ENCODE results near the gene S100B. TPM values are rescaled to one million over a fixed set of nuclear protein-coding genes. Genes with fewer than 3 reads are reported as not detected.
A peak's percentile ranks its signal among the peaks of the same experiment; 100 is the strongest.
"Not testable (repeated sequence)": the region's sequence is repeated elsewhere in the genome, so short reads cannot be mapped to it uniquely, and the experiment has no call there.

The S100B gene
- total RNA-seq, 2 donors from 2014 or later: 0.72 TPM; not detected in 1

DNA sequence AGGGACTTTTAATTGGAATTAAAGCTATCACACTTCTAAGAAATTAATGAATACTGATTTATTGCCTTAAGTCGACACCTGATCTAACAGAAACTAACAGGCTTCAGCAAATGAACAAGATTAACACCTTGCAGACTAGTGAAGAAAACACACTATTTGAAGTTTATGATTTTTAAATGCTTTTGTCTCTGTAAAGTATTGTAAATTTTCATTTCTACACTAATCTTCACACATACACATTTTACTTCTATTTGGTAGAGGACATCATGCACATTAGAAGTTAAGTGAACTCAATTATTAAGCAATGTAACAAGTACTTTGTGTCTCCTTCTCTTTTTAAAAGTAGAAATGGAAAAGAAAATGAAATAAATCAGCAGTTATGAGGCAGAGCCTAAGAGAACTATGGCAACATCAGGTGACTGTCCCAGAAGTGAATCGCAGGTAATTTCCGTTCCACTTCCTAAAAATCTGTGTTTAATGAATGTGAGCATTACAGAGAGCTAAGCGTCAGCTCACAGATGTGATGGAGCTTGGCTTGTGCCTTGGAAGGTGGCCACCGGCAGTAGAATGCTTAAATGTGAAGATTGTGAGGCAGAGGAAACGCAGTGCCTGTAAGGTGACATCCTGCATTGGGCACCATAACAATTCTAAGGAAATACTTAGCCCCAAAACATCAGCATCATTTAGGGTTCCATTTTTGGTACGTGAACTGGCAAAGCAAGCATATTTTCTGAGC, 31.8 kb upstream of the S100B start:
- DNase-seq: no peak
- Mint-ChIP-seq H3K27me3 (ENCODE audit: low read depth) (no peaks in the 10 kb centered on the region), H3K4me1 (ENCODE audit: low read depth) (peaks cover 84% of the 10 kb centered on the region), H3K9me3 (no peaks in the 10 kb centered on the region), H3K27ac (peak overlapping the region; percentile 98), H3K4me3 (peak overlapping the region; percentile 98 to 100), H3K36me3 (ENCODE audit: insufficient read depth in 2 of 2) (peaks cover 12 to 27% of the 10 kb centered on the region in 2 donors)
- no peak for ATAC-seq (replicated peaks in 1 of 2)

DNA sequence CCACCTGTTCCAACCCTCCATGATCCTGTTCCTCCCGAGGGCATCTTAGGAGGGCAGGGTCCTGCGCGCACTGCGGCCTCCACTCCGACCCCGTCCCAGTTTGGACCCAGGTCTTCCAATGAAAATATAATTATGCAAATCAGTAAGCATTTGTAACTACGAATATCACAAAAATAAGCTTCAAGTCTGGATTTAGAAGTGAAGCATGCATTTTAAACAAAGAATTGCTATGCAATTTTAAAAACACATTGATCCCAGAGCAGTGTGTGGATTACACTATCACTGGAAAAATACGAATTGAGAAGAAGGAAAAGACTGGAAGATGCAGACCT, 31.3 kb upstream of the S100B start:
- peak overlapping the region; percentile 98 for H3K27ac Mint-ChIP-seq
- ATAC-seq (replicated peaks in 1 of 2): no peak
- peaks cover 79% of the 10 kb centered on the region for H3K4me1 Mint-ChIP-seq (ENCODE audit: low read depth)
- no peaks in the 10 kb centered on the region for H3K27me3 Mint-ChIP-seq (ENCODE audit: low read depth)
- H3K36me3 Mint-ChIP-seq (ENCODE audit: insufficient read depth in 2 of 2): peaks cover 10 to 27% of the 10 kb centered on the region in 2 donors
- peak overlapping the region; percentile 98 to 100 for H3K4me3 Mint-ChIP-seq
- no peaks in the 10 kb centered on the region for H3K9me3 Mint-ChIP-seq
- no peak for DNase-seq

DNA sequence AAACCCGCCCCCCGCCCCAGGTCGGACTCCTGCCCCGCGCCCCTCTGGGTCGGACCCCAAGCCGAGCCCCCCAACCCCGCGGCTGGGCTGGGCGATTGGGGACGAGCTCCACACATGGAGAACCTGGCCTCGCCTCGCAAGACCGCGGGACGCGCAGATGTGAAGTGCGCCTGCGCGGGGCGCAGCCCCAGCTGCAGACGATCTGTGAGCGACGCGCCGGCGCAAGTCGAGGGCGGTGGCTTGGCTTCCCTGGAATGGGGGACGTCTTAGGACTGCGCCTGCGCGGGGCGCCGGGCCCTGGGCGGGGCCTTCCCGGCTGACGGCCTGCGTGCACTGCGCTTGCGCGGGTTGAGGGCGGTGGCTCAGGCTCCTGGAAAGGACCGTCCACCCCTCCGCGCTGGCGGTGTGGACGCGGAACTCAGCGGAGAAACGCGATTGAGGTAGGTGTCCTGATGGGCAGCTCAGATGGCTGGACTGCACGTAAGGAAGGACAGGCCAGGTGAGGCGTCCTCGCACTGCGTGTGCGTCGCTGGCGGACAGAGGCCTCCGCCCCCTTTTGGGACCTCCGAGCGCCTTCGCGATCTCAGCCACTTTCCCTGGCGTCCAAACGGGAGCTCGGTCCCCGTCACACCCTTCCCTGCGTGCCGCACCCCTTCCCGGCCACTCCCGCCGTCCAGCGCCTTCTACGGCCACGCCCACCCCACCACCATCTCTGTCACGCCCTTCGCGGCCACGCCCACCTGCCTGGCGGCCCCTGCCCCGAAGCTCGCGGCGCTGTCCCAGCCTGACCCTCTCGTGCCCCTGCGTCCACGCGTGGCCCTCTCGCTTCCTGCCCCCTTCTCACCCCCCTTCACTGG, 30.7 kb upstream of the S100B start, which contains the start of gene PRMT2:
TSS of gene PRMT2 (plus strand) at position 351 of the 857 bp plus-strand sequence. CDS start 1,278 bp downstream, outside the sequence.
- DNase-seq: peak; percentile 97 to 99
- peaks cover 73% of the 10 kb centered on the region for H3K4me1 Mint-ChIP-seq (ENCODE audit: low read depth)
- ATAC-seq (replicated peaks in 1 of 2): peak; percentile 80 to 85
- H3K9me3 Mint-ChIP-seq: no peaks in the 10 kb centered on the region
- H3K27me3 Mint-ChIP-seq (ENCODE audit: low read depth): no peaks in the 10 kb centered on the region
- peak within 1 kb of the TSS; percentile 98 for H3K27ac Mint-ChIP-seq
- peaks cover 7 to 22% of the 10 kb centered on the region in 2 donors for H3K36me3 Mint-ChIP-seq (ENCODE audit: insufficient read depth in 2 of 2)
- peak within 1 kb of the TSS; percentile 98 to 100 for H3K4me3 Mint-ChIP-seq

DNA sequence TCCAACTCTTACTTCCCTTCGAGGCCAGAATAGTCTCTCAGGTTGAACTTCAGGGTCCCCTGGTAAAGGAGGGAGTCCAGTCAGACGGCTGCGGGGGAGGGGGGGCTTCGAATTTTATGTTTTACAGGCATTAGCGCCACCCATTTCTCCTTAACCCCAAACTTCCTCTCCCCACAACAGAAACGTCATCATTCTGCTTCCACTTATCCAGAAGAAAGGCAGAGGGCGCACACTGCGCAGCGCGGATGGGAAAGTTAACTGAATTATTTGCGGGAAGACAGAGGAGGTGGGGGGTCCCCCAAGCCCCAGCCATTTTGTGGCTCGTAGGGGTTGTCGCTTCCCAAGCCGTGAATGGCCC, 30.1 kb upstream of the S100B start:
- Mint-ChIP-seq H3K27me3 (ENCODE audit: low read depth) (no peaks in the 10 kb centered on the region), H3K4me3 (peak overlapping the region; percentile 98 to 100)
- DNase-seq: peak in 1 of 2 donors; percentile 46

DNA sequence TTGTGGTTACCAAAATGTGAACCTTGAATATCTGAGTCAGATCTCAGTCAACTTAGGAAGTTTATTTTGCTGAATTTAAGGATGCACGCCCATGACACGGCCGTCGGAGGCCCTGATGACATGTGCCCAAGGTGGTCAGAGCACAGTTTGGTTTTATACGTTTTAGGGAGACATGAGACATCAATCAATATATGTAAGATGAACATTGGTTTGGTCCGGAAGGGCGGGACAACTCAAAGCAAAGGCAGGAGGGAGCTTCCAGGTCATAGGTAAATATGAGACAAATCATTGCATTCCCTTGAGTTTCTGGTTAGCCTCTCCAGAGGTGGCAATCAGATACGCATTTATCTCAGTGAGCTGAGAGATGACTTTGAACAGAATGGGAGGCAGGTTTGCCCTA, 29.5 kb upstream of the S100B start:
- ATAC-seq (replicated peaks in 1 of 2) (peak in 1 of 2 donors; percentile 6), DNase-seq (peak; percentile 43)
- Mint-ChIP-seq H3K4me1 (ENCODE audit: low read depth) (peaks cover 65% of the 10 kb centered on the region), H3K9me3 (no peaks in the 10 kb centered on the region), H3K27ac (peak overlapping the region; percentile 67), H3K4me3 (peak overlapping the region; percentile 98 to 100), H3K36me3 (ENCODE audit: insufficient read depth in 2 of 2) (peaks cover 5 to 11% of the 10 kb centered on the region in 2 donors), H3K27me3 (ENCODE audit: low read depth) (no peaks in the 10 kb centered on the region)

More for the DNA sequence above, 30.1 kb upstream of the S100B start:
- Mint-ChIP-seq H3K9me3 (no peaks in the 10 kb centered on the region), H3K36me3 (ENCODE audit: insufficient read depth in 2 of 2) (peaks cover 6 to 16% of the 10 kb centered on the region in 2 donors), H3K4me1 (ENCODE audit: low read depth) (peaks cover 67% of the 10 kb centered on the region), H3K27ac (peak overlapping the region; percentile 67)
- peak in 1 of 2 donors; percentile 10 for ATAC-seq (replicated peaks in 1 of 2)

DNA sequence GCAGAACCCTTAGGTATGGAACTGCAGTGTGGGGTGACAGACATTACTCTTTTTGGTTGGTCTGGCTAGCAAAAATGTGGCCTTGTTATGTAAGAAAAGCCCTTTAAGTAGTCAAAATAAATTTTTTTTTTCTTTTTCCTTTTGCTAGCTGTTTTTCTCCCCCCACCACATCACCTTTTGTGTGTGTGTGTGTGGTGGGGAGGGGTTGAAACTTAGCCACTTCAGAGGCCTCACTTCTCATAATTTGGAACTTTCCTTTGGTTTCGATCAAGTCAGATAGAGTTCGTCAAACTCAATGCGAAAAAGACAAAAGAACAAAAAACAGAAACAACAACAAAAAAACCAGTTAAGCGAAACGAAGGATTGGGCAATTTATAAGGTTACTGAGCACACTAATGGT, 28.7 kb upstream of the S100B start:
- Mint-ChIP-seq H3K36me3 (ENCODE audit: insufficient read depth in 2 of 2) (peaks cover 5 to 6% of the 10 kb centered on the region in 2 donors), H3K27ac (peak overlapping the region; percentile 22), H3K4me1 (ENCODE audit: low read depth) (peaks cover 64% of the 10 kb centered on the region), H3K9me3 (no peaks in the 10 kb centered on the region), H3K4me3 (peak overlapping the region; percentile 64 to 68), H3K27me3 (ENCODE audit: low read depth) (no peaks in the 10 kb centered on the region)
- DNase-seq: peak in 1 of 2 donors; percentile 30
- no peak for ATAC-seq (replicated peaks in 1 of 2)

DNA sequence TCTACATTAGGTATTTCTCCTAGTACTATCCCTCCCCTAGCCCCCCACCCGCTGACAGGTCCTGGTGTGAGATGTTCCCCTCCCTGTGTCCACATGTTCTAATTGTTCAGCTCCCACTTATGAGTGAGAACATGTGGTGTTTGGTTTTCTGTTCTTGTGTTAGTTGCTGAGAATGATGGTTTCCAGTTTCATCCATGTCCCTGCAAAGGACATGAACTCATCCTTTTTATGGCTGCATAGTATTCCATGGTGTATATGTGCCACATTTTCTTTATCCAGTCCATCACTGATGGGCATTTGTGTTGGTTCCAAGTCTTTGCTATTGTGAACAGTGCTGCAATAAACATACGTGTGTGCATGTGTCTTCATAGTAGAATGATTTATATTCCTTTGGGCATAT, 26.0 kb upstream of the S100B start:
- H3K4me3 Mint-ChIP-seq; DNase-seq; H3K36me3 Mint-ChIP-seq (ENCODE audit: insufficient read depth in 2 of 2); H3K27ac Mint-ChIP-seq; H3K9me3 Mint-ChIP-seq; H3K27me3 Mint-ChIP-seq (ENCODE audit: low read depth); ATAC-seq (replicated peaks in 1 of 2): not testable (repeated sequence)
- H3K4me1 Mint-ChIP-seq (ENCODE audit: low read depth): peaks cover 60% of the 10 kb centered on the region

DNA sequence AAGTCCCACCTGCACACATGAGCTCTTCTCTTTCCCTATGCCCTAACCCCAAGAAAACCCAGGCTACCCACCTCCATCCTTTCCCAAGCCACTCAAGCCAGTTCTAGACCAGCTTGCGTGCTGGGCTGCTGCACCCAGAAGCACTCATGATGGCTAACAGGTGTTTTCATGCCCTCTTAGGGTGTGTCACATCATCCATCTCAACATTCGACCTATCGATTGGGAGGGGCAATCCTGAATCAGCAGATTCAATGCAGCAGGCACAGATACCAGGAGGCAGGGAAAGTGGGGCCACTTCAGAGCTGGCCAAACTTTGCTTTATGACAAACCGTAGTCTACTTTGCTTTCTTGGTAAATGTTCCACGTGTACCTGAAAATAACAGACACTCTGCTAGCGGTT, 24.0 kb upstream of the S100B start:
- no peak for DNase-seq
- no peak overlapping the region for H3K4me3 Mint-ChIP-seq
- H3K36me3 Mint-ChIP-seq (ENCODE audit: insufficient read depth in 2 of 2): peaks cover 6 to 16% of the 10 kb centered on the region in 2 donors
- no peak overlapping the region for H3K27ac Mint-ChIP-seq
- ATAC-seq (replicated peaks in 1 of 2): no peak
- peaks cover 50% of the 10 kb centered on the region for H3K4me1 Mint-ChIP-seq (ENCODE audit: low read depth)
- H3K27me3 Mint-ChIP-seq (ENCODE audit: low read depth): no peaks in the 10 kb centered on the region
- H3K9me3 Mint-ChIP-seq: peaks cover 6 to 13% of the 10 kb centered on the region in 2 donors

DNA sequence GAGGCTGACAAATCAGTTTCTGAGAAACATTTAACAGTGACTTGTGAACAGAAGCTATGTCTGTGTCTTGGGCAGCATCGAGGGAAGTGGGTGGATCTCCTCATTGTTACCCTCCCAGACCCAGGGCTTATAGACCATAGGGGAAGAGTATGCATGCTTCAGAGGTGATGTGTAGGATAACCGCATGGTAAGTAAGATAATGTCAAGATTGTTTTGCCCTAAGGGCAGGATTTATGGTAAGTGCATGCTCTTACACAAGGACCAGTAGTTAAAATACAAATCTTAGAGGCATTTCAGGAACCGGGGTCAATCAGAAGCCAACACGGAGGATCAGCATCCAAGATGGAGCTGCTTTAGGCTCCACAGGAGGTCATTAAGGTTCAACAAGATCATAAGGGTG, 22.8 kb upstream of the S100B start:
- no peak for DNase-seq
- ATAC-seq (replicated peaks in 1 of 2): no peak
- H3K4me1 Mint-ChIP-seq (ENCODE audit: low read depth): peaks cover 44% of the 10 kb centered on the region
- H3K27me3 Mint-ChIP-seq (ENCODE audit: low read depth): no peaks in the 10 kb centered on the region
- H3K27ac Mint-ChIP-seq: no peak overlapping the region
- peaks cover 6 to 16% of the 10 kb centered on the region in 2 donors for H3K36me3 Mint-ChIP-seq (ENCODE audit: insufficient read depth in 2 of 2)
- no peak overlapping the region for H3K4me3 Mint-ChIP-seq
- peaks cover 6 to 13% of the 10 kb centered on the region in 2 donors for H3K9me3 Mint-ChIP-seq

DNA sequence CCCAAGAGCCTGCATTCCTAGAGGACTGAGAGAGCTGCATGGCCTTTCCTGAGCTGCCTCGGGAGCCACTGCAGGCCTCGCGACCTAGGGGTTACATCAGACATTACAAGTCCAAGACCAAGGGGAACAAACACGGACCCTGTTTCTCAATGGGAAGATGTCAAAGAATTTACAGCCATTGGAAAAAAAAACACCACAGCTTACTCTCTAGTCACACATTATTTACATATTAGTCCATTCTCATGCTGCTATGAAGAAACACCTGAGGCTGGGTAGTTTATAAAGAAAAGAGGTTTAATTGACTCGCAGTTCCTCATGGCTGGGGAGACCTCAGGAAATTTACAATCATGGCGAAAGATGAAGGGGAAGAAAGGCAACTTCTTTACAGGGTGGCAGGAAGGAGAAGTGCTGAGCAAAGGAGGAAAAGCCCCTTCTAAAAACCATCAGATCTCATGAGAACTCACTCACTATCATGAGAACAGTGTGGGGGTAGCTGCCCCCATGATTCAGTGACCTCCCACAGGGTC, 22.2 kb upstream of the S100B start:
- DNase-seq (no peak), ATAC-seq (replicated peaks in 1 of 2) (no peak)

DNA sequence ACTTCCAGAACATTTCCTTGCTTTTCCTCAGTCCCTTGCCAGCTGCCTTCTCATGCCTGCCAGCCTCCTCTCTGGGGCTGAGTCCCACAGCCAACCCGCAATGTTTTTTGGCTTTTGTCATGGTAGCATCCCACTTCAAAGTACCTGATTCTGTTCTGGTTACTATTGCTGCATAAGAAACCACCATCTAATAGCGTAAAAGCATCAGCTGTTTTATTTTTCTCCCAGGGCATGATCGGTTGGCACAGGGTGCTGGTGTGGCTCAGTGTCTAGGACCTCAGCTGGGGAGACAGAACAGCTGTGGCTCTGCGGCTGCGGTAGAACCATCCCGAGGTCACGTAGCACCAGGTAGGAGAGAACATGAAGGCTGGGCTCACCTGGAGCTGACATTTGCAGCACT, 21.7 kb upstream of the S100B start:
- Mint-ChIP-seq H3K27me3 (ENCODE audit: low read depth) (no peaks in the 10 kb centered on the region), H3K9me3 (peaks cover 6 to 13% of the 10 kb centered on the region in 2 donors), H3K36me3 (ENCODE audit: insufficient read depth in 2 of 2) (peaks cover 5 to 16% of the 10 kb centered on the region in 2 donors), H3K4me3 (peak overlapping the region; percentile 5 to 44), H3K27ac (peak overlapping the region; percentile 10), H3K4me1 (ENCODE audit: low read depth) (peaks cover 49% of the 10 kb centered on the region)
- no peak for DNase-seq
- ATAC-seq (replicated peaks in 1 of 2): peak; percentile 27 to 58

More for the DNA sequence above, 22.2 kb upstream of the S100B start:
- Mint-ChIP-seq H3K4me3 (peak overlapping the region in 1 of 2 donors; percentile 44), H3K27ac (peak overlapping the region; percentile 3), H3K4me1 (ENCODE audit: low read depth) (peaks cover 44% of the 10 kb centered on the region), H3K27me3 (ENCODE audit: low read depth) (no peaks in the 10 kb centered on the region), H3K36me3 (ENCODE audit: insufficient read depth in 2 of 2) (peaks cover 6 to 16% of the 10 kb centered on the region in 2 donors), H3K9me3 (peaks cover 6 to 13% of the 10 kb centered on the region in 2 donors)

DNA sequence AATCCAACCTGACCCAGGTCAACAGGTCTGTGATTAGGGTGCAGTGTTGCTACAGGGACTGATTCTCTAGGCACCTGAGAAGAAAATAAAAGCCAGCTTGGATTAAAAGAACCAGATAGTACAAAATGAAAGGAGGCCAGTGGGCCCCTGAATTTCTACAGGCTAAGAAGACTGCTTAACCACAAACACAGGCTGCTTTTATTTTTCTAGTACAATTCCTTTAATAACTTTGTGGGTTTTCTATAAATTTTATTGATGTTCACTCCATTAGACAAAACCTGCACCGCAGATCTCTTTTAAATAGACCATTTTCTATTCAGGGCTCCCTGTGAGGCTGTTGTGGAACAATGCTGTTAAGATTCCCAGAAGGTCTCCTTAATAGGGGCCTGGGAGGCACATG, 20.9 kb upstream of the S100B start:
- ATAC-seq (replicated peaks in 1 of 2) (no peak), DNase-seq (no peak)
- peaks cover 6 to 13% of the 10 kb centered on the region in 2 donors for H3K9me3 Mint-ChIP-seq
- peaks cover 4 to 14% of the 10 kb centered on the region in 2 donors for H3K36me3 Mint-ChIP-seq (ENCODE audit: insufficient read depth in 2 of 2)
- peaks cover 57% of the 10 kb centered on the region for H3K4me1 Mint-ChIP-seq (ENCODE audit: low read depth)
- no peaks in the 10 kb centered on the region for H3K27me3 Mint-ChIP-seq (ENCODE audit: low read depth)
- no peak overlapping the region for H3K27ac Mint-ChIP-seq
- no peak overlapping the region for H3K4me3 Mint-ChIP-seq

DNA sequence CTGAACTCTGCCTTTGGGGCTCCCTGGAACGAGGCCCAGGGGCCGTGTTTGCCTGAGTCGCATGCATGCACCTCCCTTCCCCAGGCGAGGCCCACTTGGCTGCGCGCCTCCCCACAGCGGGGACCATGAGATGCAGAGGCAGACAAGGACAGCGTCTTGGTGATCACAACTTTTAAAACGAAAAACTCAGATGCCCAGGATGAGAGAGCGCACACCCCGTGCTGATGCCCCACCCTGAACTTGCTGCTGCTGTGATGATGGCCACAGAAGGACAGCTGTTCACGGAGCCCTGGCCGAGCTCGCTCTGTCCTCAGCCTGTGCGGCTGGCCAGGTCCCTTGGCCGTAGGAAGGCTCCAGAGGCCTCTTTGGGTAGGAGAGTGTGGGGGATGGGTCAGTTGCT, 19.2 kb upstream of the S100B start:
- Mint-ChIP-seq H3K9me3 (peaks cover 6 to 13% of the 10 kb centered on the region in 2 donors), H3K27ac (no peak overlapping the region), H3K4me1 (ENCODE audit: low read depth) (peaks cover 55% of the 10 kb centered on the region), H3K36me3 (ENCODE audit: insufficient read depth in 2 of 2) (peaks cover 4 to 15% of the 10 kb centered on the region in 2 donors), H3K4me3 (no peak overlapping the region), H3K27me3 (ENCODE audit: low read depth) (no peaks in the 10 kb centered on the region)
- ATAC-seq (replicated peaks in 1 of 2) (no peak), DNase-seq (no peak)
